H1 (cell line): ENCODE measurements around the gene EHHADH. TPM values are rescaled to one million over a fixed set of nuclear protein-coding genes. Genes with fewer than 3 reads are reported as not detected.

Source experiments
- CTCF ChIA-PET: fragments of 300-600 bp; sonication (Branson Sonifier 250); formaldehyde crosslinking; loops from one replicate; lab custom pipeline; 2021; ENCODE audit not compliant: partially characterized antibody; lab: Charles Lee
- POLR2A ChIA-PET: fragments of 300-600 bp; sonication (Branson Sonifier 250); formaldehyde crosslinking; loops from one replicate; lab custom pipeline; 2021; ENCODE audit warnings: inconsistent platforms; ENCODE audit not compliant: partially characterized antibody; lab: Charles Lee
- DNase-seq, 2 experiments: peaks; one replicate each; pipeline versions ENCODE4 v3.0.0 to v3.0.0-alpha.2; 2010 to 2022; ENCODE audit warnings: low spot score in 2 of 2, low read depth in 1 of 2, mixed read lengths in 1 of 2
- FAIRE-seq: peaks from 2 replicates; lab custom pipeline; 2011; peaks lifted over from hg19 to GRCh38; lab: Jason Lieb, UNC
- H2AFZ ChIP-seq: 2 replicates; pipeline ENCODE4 v1.8.1; 2012; ENCODE audit warnings: low read length, inconsistent platforms
- H2AK5ac ChIP-seq: 2 replicates; pipeline ENCODE4 v1.6.1; 2013; ENCODE audit warnings: low read depth, low read length
- H2BK120ac ChIP-seq: replicated peaks from 2 replicates; pipeline ENCODE3; 2013; ENCODE audit warnings: low read depth, low read length, inconsistent platforms
- H2BK12ac ChIP-seq: 2 replicates; pipeline ENCODE4 v1.6.1; 2013; ENCODE audit warnings: low read depth, low read length
- H2BK15ac ChIP-seq: 2 replicates; pipeline ENCODE4 v1.6.1; 2013; ENCODE audit warnings: low read length
- H2BK20ac ChIP-seq: 2 replicates; pipeline ENCODE4 v1.6.1; 2013; ENCODE audit warnings: low read length
- H2BK5ac ChIP-seq: 2 replicates; pipeline ENCODE4 v1.6.1; 2013; ENCODE audit warnings: low read depth, low read length
- H3K14ac ChIP-seq: 2 replicates; pipeline ENCODE4 v1.6.1; 2013; ENCODE audit warnings: inconsistent platforms; ENCODE audit not compliant: insufficient read length
- H3K18ac ChIP-seq: 2 replicates; pipeline ENCODE4 v1.6.1; 2013; ENCODE audit warnings: low read length; ENCODE audit errors: extremely low read depth
- H3K23ac ChIP-seq: 2 replicates; pipeline ENCODE4 v1.6.1; 2013; ENCODE audit warnings: inconsistent platforms; ENCODE audit not compliant: insufficient read length
- H3K23me2 ChIP-seq: 2 replicates; pipeline ENCODE4 v1.6.1; 2013; ENCODE audit warnings: low read depth, low read length
- H3K27ac ChIP-seq: 2 replicates; pipeline ENCODE4 v1.6.1; 2011; ENCODE audit warnings: low read depth, low read length, inconsistent platforms
- H3K27me3 ChIP-seq, 4 experiments: replicated peaks in 1 of 4; 1 replicate in 1 of 4; 2 replicates in 3 of 4; pipeline versions ENCODE4 v1.6.1 to v1.8.1; 2011 to 2013; ENCODE audit warnings: low read length in 3 of 4, mild to moderate bottlenecking in 3 of 4, inconsistent platforms in 2 of 4, mixed read lengths in 2 of 4, moderate library complexity in 1 of 4; ENCODE audit not compliant: control insufficient read depth in 3 of 4, insufficient read depth in 3 of 4; ENCODE audit errors: extremely low read depth in 1 of 4
- H3K36me3 ChIP-seq, 4 experiments: 2 replicates each; pipeline versions ENCODE4 v1.6.1 to v1.8.1; 2011 to 2013; ENCODE audit warnings: mild to moderate bottlenecking in 4 of 4, low read length in 3 of 4, moderate library complexity in 2 of 4, control low read depth in 1 of 4, inconsistent platforms in 1 of 4; ENCODE audit not compliant: insufficient read depth in 4 of 4, control insufficient read depth in 2 of 4
- H3K4ac ChIP-seq: replicated peaks from 2 replicates; pipeline ENCODE3; 2013; ENCODE audit warnings: low read length, low read depth, mixed read lengths, inconsistent platforms; ENCODE audit not compliant: insufficient read length
- H3K4me1 ChIP-seq, 4 experiments: replicated peaks in 1 of 4; 1 replicate in 1 of 4; 2 replicates in 3 of 4; pipeline versions ENCODE4 v1.6.1 to v1.8.1; 2011 to 2013; ENCODE audit warnings: low read length in 3 of 4, inconsistent platforms in 2 of 4, mixed read lengths in 1 of 4; ENCODE audit not compliant: insufficient read depth in 4 of 4, control insufficient read depth in 3 of 4
- H3K4me2 ChIP-seq, 2 experiments: 2 replicates each; pipeline versions ENCODE4 v1.6.1 to v1.8.1; 2011 to 2013; ENCODE audit warnings: low read depth in 2 of 2, low read length in 2 of 2, control low read depth in 1 of 2, inconsistent platforms in 1 of 2, mild to moderate bottlenecking in 1 of 2; ENCODE audit not compliant: insufficient read depth in 1 of 2
- H3K4me3 ChIP-seq, 4 experiments: fragments of 200-600, 300-600 bp in 1 of 4; sonication (generic), shearing (Covaris generic), sonication (Bioruptor Twin) in 1 of 4; 2 replicates each; pipeline versions ENCODE4 v1.5.1 to v1.8.1; 2011 to 2016; ENCODE audit warnings: low read length in 4 of 4, low read depth in 3 of 4, control low read depth in 2 of 4, inconsistent platforms in 2 of 4, mild to moderate bottlenecking in 2 of 4, mixed read lengths in 1 of 4, moderate library complexity in 1 of 4; ENCODE audit not compliant: insufficient read depth in 2 of 4; ENCODE audit errors: extremely low read depth in 1 of 4
- H3K56ac ChIP-seq: replicated peaks from 2 replicates; pipeline ENCODE3; 2013; ENCODE audit warnings: low read depth, mild to moderate bottlenecking, mixed read lengths, low read length, inconsistent platforms; ENCODE audit not compliant: insufficient read length
- H3K79me1 ChIP-seq: 2 replicates; pipeline ENCODE4 v1.6.1; 2013; ENCODE audit warnings: low read depth, low read length, control low read depth
- H3K79me2 ChIP-seq, 2 experiments: 2 replicates each; pipeline versions ENCODE4 v1.6.1 to v1.8.1; 2012 to 2013; ENCODE audit warnings: low read length in 2 of 2, mild to moderate bottlenecking in 2 of 2, inconsistent platforms in 1 of 2; ENCODE audit not compliant: insufficient read depth in 2 of 2, control insufficient read depth in 1 of 2
- H3K9ac ChIP-seq, 4 experiments: replicated peaks in 1 of 4; 1 replicate in 1 of 4; 2 replicates in 3 of 4; pipeline versions ENCODE4 v1.6.1 to v1.8.1; 2011 to 2013; ENCODE audit warnings: low read depth in 3 of 4, low read length in 3 of 4, control low read depth in 2 of 4, mild to moderate bottlenecking in 2 of 4, moderate library complexity in 2 of 4, inconsistent platforms in 1 of 4; ENCODE audit errors: extremely low read depth in 1 of 4
- H3K9me3 ChIP-seq, 2 experiments: 2 replicates each; pipeline versions ENCODE4 v1.6.1 to v1.8.1; 2012 to 2013; ENCODE audit warnings: mild to moderate bottlenecking in 2 of 2, moderate library complexity in 2 of 2, control low read depth in 1 of 2, inconsistent platforms in 1 of 2, low read depth in 1 of 2, low read length in 1 of 2, mixed read lengths in 1 of 2; ENCODE audit not compliant: insufficient read depth in 2 of 2
- H4K20me1 ChIP-seq, 2 experiments: replicated peaks in 1 of 2; 2 replicates each; pipeline versions ENCODE3 to v1.8.1; 2011 to 2013; ENCODE audit warnings: inconsistent platforms in 2 of 2, low read length in 2 of 2, mild to moderate bottlenecking in 1 of 2; ENCODE audit not compliant: insufficient read depth in 2 of 2, control insufficient read depth in 1 of 2
- H4K5ac ChIP-seq: 2 replicates; pipeline ENCODE4 v1.6.1; 2013; ENCODE audit warnings: low read length, low read depth, mixed read lengths, inconsistent platforms; ENCODE audit not compliant: insufficient read length
- H4K8ac ChIP-seq: 2 replicates; pipeline ENCODE4 v1.8.0; 2013; ENCODE audit warnings: mild to moderate bottlenecking, moderate library complexity, low read length, inconsistent platforms; ENCODE audit not compliant: insufficient read depth; ENCODE audit errors: extremely low read depth
- H4K91ac ChIP-seq: replicated peaks from 2 replicates; pipeline ENCODE3; 2013; ENCODE audit warnings: low read length, mixed read lengths, inconsistent platforms; ENCODE audit not compliant: insufficient read length
- ASH2L ChIP-seq: fragments of 200-600, 300-600 bp; sonication (generic); IDR thresholded peaks from one replicate; pipeline ENCODE4 v1.7.1; 2017; ENCODE audit warnings: low read length
- BACH1 ChIP-seq: IDR thresholded peaks from 2 replicates; pipeline ENCODE4 v1.6.1; 2012; ENCODE audit warnings: low read length, improper control_type of control experiment
- BCL11A ChIP-seq, 2 experiments: IDR thresholded peaks; one replicate each; pipeline ENCODE4 v1.6.1; 2011; ENCODE audit warnings: low read depth in 2 of 2, low read length in 2 of 2, mild to moderate bottlenecking in 2 of 2
- EP300 ChIP-seq, 2 experiments: IDR thresholded peaks; 1 replicate in 1 of 2; 2 replicates in 1 of 2; pipeline ENCODE4 v1.6.1; 2011 to 2012; ENCODE audit warnings: low read depth in 2 of 2, low read length in 2 of 2, mild to moderate bottlenecking in 2 of 2, borderline replicate concordance in 1 of 2, inconsistent platforms in 1 of 2, moderate library complexity in 1 of 2
- POU5F1 ChIP-seq: IDR thresholded peaks from 2 replicates; pipeline ENCODE4 v1.6.1; 2011; ENCODE audit warnings: low read depth, mild to moderate bottlenecking, low read length, moderate library complexity
- RFX5 ChIP-seq: IDR thresholded peaks from 2 replicates; pipeline ENCODE4 v1.6.1; 2011; ENCODE audit warnings: low read depth, low read length, improper control_type of control experiment, borderline replicate concordance
- RNF2 ChIP-seq: fragments of 200-900, 300-1000 bp; sonication (generic); IDR thresholded peaks from 2 replicates; pipeline ENCODE4 v1.7.1; 2016; ENCODE audit warnings: borderline replicate concordance, low read depth, mild to moderate bottlenecking, antibody characterized with exemption, low read length; ENCODE audit not compliant: poor library complexity, severe bottlenecking; ENCODE audit errors: missing control alignments
- SAP30 ChIP-seq: fragments of 300-600 bp; sonication (generic); IDR thresholded peaks from 2 replicates; pipeline ENCODE4 v1.7.1; 2012; ENCODE audit warnings: low read length, moderate library complexity, mild to moderate bottlenecking, inconsistent platforms; ENCODE audit not compliant: insufficient read depth, insufficient replicate concordance
- SP1 ChIP-seq: IDR thresholded peaks from 2 replicates; pipeline ENCODE4 v1.6.1; 2011; ENCODE audit warnings: low read depth, low read length
- SP4 ChIP-seq: IDR thresholded peaks from 2 replicates; pipeline ENCODE4 v1.6.1; 2012; ENCODE audit warnings: low read length, inconsistent platforms
- SUZ12 ChIP-seq: fragments of 200-600 bp; sonication (generic); IDR thresholded peaks from 2 replicates; pipeline ENCODE4 v1.6.1; 2012; ENCODE audit warnings: mild to moderate bottlenecking, inconsistent platforms, low read length, moderate library complexity, mixed read lengths
- TAF1 ChIP-seq: IDR thresholded peaks from 2 replicates; pipeline ENCODE4 v1.6.1; 2011; ENCODE audit warnings: mild to moderate bottlenecking, low read depth, low read length
- WGBS, 2 experiments: shearing (Covaris generic) in 1 of 2; methylation state at CpG; one replicate each; pipeline versions ENCODE4 v1.1.6 to v1.1.7; 2013 to 2015; ENCODE audit warnings: low lambda C conversion rate in 2 of 2, mixed read lengths in 2 of 2, inconsistent platforms in 1 of 2, low coverage in 1 of 2, missing lambda C conversion rate in 1 of 2; ENCODE audit not compliant: insufficient replicate concordance in 2 of 2, insufficient coverage in 1 of 2, insufficient read length in 1 of 2; ENCODE audit errors: extremely low coverage in 1 of 2, missing lambda C conversion rate in 1 of 2; 5-methylcytosine and 5-hydroxymethylcytosine counted together
- polyA plus RNA-seq, 7 experiments: library from polyadenylated mRNA; depleted of rRNA in 3 of 7; stranded (reverse) in 5 of 7; unstranded in 2 of 7; fragments of >200 nt in 5 of 7; fragments of 200-250 nt in 2 of 7; gene quantifications; 1 replicate in 5 of 7; 2 replicates in 1 of 7; 4 replicates in 1 of 7; pipeline versions ENCODE4 v1.2.1 to v1.2.3, GENCODE V29; 2011 to 2013; ENCODE audit warnings: missing spikeins in 2 of 7, mixed read lengths in 2 of 7
- total RNA-seq: library from RNA; stranded (reverse); fragmentation: NEBNext Ultra II Directional; extraction: Animal tissue kit (Norgen Biotek cat#: 25700); gene quantifications from 2 replicates; pipeline ENCODE4 v1.2.1, GENCODE V29; 2021
- TF ChIP-seq, protein P1 (sequence below): IDR thresholded peaks from 2 replicates; pipeline ENCODE4 v1.6.1; 2012; ENCODE audit warnings: low read length, inconsistent platforms

Gene EHHADH
- total and polyA plus RNA-seq, 2 of the 8 experiments (the other 6 are each of a cell fraction or from before 2014, with no cell fraction given) = 1.4 to 3.5 TPM

GRCh38 chr3:185290266-185290665 lies 36.4 kb upstream of the EHHADH start:
- Histone ChIP-seq H2BK20ac (no peak overlapping the region), H3K23me2 (no peaks in the 10 kb centered on the region), H3K79me2 (no peaks in the 10 kb centered on the region), H3K18ac (no peak overlapping the region), H3K4me1 (no peaks in the 10 kb centered on the region), H3K23ac (no peak overlapping the region), H4K5ac (no peak overlapping the region), H3K36me3 (no peaks in the 10 kb centered on the region), H3K14ac (no peak overlapping the region), H3K4me3 (no peak overlapping the region), H3K56ac (no peak overlapping the region), H2BK15ac (no peak overlapping the region), H3K27me3 (no peaks in the 10 kb centered on the region), H3K27ac (no peak overlapping the region), H2AK5ac (no peak overlapping the region), H3K4ac (no peak overlapping the region), H2AFZ (no peak overlapping the region), H2BK120ac (no peak overlapping the region), H3K9ac (no peak overlapping the region), H2BK5ac (no peak overlapping the region), H4K20me1 (no peaks in the 10 kb centered on the region), H4K8ac (no peak overlapping the region), H3K4me2 (no peak overlapping the region), H3K9me3 (no peaks in the 10 kb centered on the region), H4K91ac (no peak overlapping the region), H3K79me1 (no peaks in the 10 kb centered on the region), H2BK12ac (no peak overlapping the region)
- DNase-seq = no peak
- no peak for TF ChIP-seq ASH2L
- TF ChIP-seq SAP30 = no peak
- TF ChIP-seq TAF1 = no peak
- no peak for TF ChIP-seq EP300 (IDR thresholded peaks at IDR 0.05; ENCODE audit: borderline replicate concordance in 1 of 2, low read depth in 2 of 2, low read length in 2 of 2)
- no peak for TF ChIP-seq RFX5
- no peak for TF ChIP-seq SP1
- no peak for TF ChIP-seq BCL11A (IDR thresholded peaks at IDR 0.05; ENCODE audit: low read depth in 2 of 2, low read length in 2 of 2)
- TF ChIP-seq POU5F1 = no peak
- TF ChIP-seq SP4 = no peak
- no peak for TF ChIP-seq RNF2
- no peak for TF ChIP-seq SUZ12
- no peak for TF ChIP-seq BACH1
- TF ChIP-seq, protein P1, sequence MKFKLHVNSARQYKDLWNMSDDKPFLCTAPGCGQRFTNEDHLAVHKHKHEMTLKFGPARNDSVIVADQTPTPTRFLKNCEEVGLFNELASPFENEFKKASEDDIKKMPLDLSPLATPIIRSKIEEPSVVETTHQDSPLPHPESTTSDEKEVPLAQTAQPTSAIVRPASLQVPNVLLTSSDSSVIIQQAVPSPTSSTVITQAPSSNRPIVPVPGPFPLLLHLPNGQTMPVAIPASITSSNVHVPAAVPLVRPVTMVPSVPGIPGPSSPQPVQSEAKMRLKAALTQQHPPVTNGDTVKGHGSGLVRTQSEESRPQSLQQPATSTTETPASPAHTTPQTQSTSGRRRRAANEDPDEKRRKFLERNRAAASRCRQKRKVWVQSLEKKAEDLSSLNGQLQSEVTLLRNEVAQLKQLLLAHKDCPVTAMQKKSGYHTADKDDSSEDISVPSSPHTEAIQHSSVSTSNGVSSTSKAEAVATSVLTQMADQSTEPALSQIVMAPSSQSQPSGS = no peak
- 95% methylated on average over 3 of the region's 3 CpGs; no CpG with 5 or more reads in 1 of the 2 experiments for WGBS, 2 experiments
- no peak for FAIRE-seq
- POLR2A ChIA-PET = no interaction called here
- CTCF ChIA-PET = interaction anchor here (1.2 kb wide), 1 partner anchor 9 kb away, joined by 3 read pairs; no protein-coding TSS in a partner anchor
